Measurements from ENCODE around the gene PTPMT1.
"Not testable (repeated sequence)": the region's sequence is repeated elsewhere in the genome, so short reads cannot be mapped to it uniquely, and the experiment has no call there.

Gene PTPMT1

GRCh38 chr11:47552566-47553405 lies 12.6 kb upstream of the PTPMT1 start, which contains the start of gene CELF1:
TSS of gene CELF1 (minus strand) at chr11:47553132. CDS start at chr11:47499523, 53,609 bp downstream.
- H2AFZ ChIP-seq (ENCODE audit: low read depth, low read length) = peak within 1 kb of the TSS; percentile 94
- H3K4me1 ChIP-seq (ENCODE audit: insufficient read depth, low read length) = peaks cover 18% of the 10 kb centered on the region
- peak within 1 kb of the TSS; percentile 85 for H3K4me3 ChIP-seq (ENCODE audit: low read length)
- H3K36me3 ChIP-seq (ENCODE audit: insufficient read depth, low read length) = peaks cover 15% of the 10 kb centered on the region
- H3K27me3 ChIP-seq (ENCODE audit: insufficient read depth, low read length) = no peaks in the 10 kb centered on the region
- H3K9me3 ChIP-seq (ENCODE audit: low read length) = no peaks in the 10 kb centered on the region

DNA sequence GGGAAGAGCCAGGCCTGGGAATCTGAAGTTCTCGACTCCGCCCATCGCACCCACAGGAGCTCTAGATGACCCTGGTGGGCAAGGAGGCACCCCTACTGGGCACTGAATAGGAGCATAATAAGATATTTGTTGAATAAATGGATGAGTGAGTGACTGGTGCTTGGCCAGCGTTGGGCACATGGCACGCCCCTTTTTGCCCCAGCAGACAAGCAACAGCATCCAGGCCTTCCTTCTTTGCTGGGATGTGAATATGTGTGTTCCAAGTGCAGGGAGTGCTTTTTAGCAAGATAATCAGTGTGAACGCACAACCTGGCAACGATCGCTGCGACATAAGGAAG lies 12.0 kb upstream of the PTPMT1 start:
- peak overlapping the region; percentile 94 for H2AFZ ChIP-seq (ENCODE audit: low read depth, low read length)
- no peaks in the 10 kb centered on the region for H3K9me3 ChIP-seq (ENCODE audit: low read length)
- H3K4me1 ChIP-seq (ENCODE audit: insufficient read depth, low read length) = peaks cover 18% of the 10 kb centered on the region
- H3K27me3 ChIP-seq (ENCODE audit: insufficient read depth, low read length) = no peaks in the 10 kb centered on the region
- peak overlapping the region; percentile 85 for H3K4me3 ChIP-seq (ENCODE audit: low read length)
- H3K36me3 ChIP-seq (ENCODE audit: insufficient read depth, low read length) = peaks cover 11% of the 10 kb centered on the region

GRCh38 chr11:47557004-47557403 lies 8.4 kb upstream of the PTPMT1 start:
- not testable (repeated sequence) for H3K4me3 ChIP-seq (ENCODE audit: low read length); H3K27me3 ChIP-seq (ENCODE audit: insufficient read depth, low read length); H2AFZ ChIP-seq (ENCODE audit: low read depth, low read length); H3K4me1 ChIP-seq (ENCODE audit: insufficient read depth, low read length); H3K36me3 ChIP-seq (ENCODE audit: insufficient read depth, low read length); H3K9me3 ChIP-seq (ENCODE audit: low read length)

GRCh38 chr11:47558695-47559094 lies 6.7 kb upstream of the PTPMT1 start:
- Histone ChIP-seq H3K36me3 (ENCODE audit: insufficient read depth, low read length) (no peaks in the 10 kb centered on the region), H3K9me3 (ENCODE audit: low read length) (no peaks in the 10 kb centered on the region), H3K27me3 (ENCODE audit: insufficient read depth, low read length) (no peaks in the 10 kb centered on the region), H3K4me1 (ENCODE audit: insufficient read depth, low read length) (no peaks in the 10 kb centered on the region), H2AFZ (ENCODE audit: low read depth, low read length) (no peak overlapping the region), H3K4me3 (ENCODE audit: low read length) (no peak overlapping the region)

DNA sequence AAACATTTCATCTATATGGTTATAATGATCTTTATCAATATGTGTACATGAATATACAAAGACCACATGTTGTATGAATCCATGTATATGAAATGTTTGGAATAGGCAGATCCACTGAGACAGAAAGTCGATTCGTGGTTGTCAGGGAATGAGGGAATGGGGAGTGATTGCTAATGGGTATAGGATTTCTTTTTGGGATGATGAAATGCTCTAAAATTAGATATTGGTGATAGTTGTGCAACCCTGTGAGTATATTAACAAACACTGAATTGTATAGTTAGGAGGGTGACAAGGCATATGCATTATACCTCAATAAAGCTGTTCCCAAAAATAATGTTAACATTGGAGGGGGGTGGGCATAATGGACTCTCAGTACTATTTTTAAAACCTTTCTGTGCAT lies 5.0 kb upstream of the PTPMT1 start:
- Histone ChIP-seq H3K27me3 (ENCODE audit: insufficient read depth, low read length) (no peaks in the 10 kb centered on the region), H3K9me3 (ENCODE audit: low read length) (no peaks in the 10 kb centered on the region), H3K4me3 (ENCODE audit: low read length) (no peak overlapping the region), H3K36me3 (ENCODE audit: insufficient read depth, low read length) (no peaks in the 10 kb centered on the region), H2AFZ (ENCODE audit: low read depth, low read length) (no peak overlapping the region), H3K4me1 (ENCODE audit: insufficient read depth, low read length) (no peaks in the 10 kb centered on the region)

- not testable (repeated sequence) for H3K4me3 ChIP-seq (ENCODE audit: low read length); H3K36me3 ChIP-seq (ENCODE audit: insufficient read depth, low read length); H3K4me1 ChIP-seq (ENCODE audit: insufficient read depth, low read length); H3K27me3 ChIP-seq (ENCODE audit: insufficient read depth, low read length); H3K9me3 ChIP-seq (ENCODE audit: low read length); H2AFZ ChIP-seq (ENCODE audit: low read depth, low read length)
Measured at GRCh38 chr11:47562393-47562792, 3.0 kb upstream of the PTPMT1 start.

DNA sequence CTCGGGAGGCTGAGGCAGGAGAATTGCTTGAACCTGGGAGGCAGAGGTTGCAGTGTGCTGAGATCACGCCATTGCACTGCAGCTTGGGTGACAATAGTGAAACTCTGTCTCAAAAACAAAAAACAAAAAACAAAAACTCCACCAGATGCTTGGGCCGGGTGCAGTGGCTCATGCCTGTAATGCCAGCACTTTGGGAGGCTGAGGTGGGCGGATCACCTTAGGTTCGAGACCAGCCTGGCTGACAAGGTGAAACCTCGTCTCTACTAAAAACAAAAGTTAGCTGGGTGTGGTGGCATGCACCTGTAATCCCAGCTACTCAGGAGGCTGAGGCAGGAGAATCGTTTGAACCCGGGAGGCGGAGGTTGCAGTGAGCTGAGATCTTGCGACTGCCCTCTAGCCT lies 1.0 kb upstream of the PTPMT1 start:
- H2AFZ ChIP-seq (ENCODE audit: low read depth, low read length); H3K9me3 ChIP-seq (ENCODE audit: low read length); H3K36me3 ChIP-seq (ENCODE audit: insufficient read depth, low read length); H3K4me1 ChIP-seq (ENCODE audit: insufficient read depth, low read length); H3K27me3 ChIP-seq (ENCODE audit: insufficient read depth, low read length); H3K4me3 ChIP-seq (ENCODE audit: low read length): not testable (repeated sequence)

DNA sequence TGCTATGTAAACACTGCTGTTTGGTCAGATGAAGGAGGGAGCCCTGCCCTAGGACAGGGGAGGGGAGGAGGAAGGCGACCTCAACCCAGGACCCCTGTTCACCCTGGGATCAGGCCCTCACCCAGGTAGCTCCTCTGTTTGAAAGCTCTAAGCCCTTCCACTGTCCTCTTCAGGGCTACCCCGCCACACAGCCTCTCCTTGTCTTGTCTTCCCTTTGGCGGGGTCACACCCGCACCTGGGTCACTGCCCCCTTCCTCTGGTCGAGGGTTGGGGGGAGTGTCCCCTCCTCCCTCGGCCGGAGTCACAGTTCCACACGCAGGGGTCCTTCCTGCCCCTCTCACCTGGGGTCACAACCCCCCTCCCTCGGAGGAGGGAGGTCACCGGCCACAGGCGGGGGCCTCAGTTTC lies 463 bp upstream of the PTPMT1 start:
- Histone ChIP-seq H3K9me3 (ENCODE audit: low read length) (no peaks in the 10 kb centered on the region), H3K4me3 (ENCODE audit: low read length) (peak overlapping the region; percentile 42), H2AFZ (ENCODE audit: low read depth, low read length) (peak overlapping the region; percentile 49), H3K4me1 (ENCODE audit: insufficient read depth, low read length) (no peaks in the 10 kb centered on the region), H3K36me3 (ENCODE audit: insufficient read depth, low read length) (no peaks in the 10 kb centered on the region), H3K27me3 (ENCODE audit: insufficient read depth, low read length) (no peaks in the 10 kb centered on the region)

GRCh38 chr11:47566149-47566698 lies 825 bp downstream of the PTPMT1 start:
- Histone ChIP-seq H3K4me3 (ENCODE audit: low read length) (peak overlapping the region; percentile 42), H2AFZ (ENCODE audit: low read depth, low read length) (peak overlapping the region; percentile 49)

GRCh38 chr11:47569646-47570045 lies 4.2 kb downstream of the PTPMT1 start:
- peaks cover 30% of the 10 kb centered on the region for H3K36me3 ChIP-seq (ENCODE audit: insufficient read depth, low read length)
- H3K4me3 ChIP-seq (ENCODE audit: low read length) = no peak overlapping the region
- no peaks in the 10 kb centered on the region for H3K4me1 ChIP-seq (ENCODE audit: insufficient read depth, low read length)
- no peaks in the 10 kb centered on the region for H3K27me3 ChIP-seq (ENCODE audit: insufficient read depth, low read length)
- H3K9me3 ChIP-seq (ENCODE audit: low read length) = no peaks in the 10 kb centered on the region
- no peak overlapping the region for H2AFZ ChIP-seq (ENCODE audit: low read depth, low read length)

More at GRCh38 chr11:47566149-47566698, 825 bp downstream of the PTPMT1 start:
- Histone ChIP-seq H3K27me3 (ENCODE audit: insufficient read depth, low read length) (no peaks in the 10 kb centered on the region), H3K9me3 (ENCODE audit: low read length) (no peaks in the 10 kb centered on the region), H3K36me3 (ENCODE audit: insufficient read depth, low read length) (peaks cover 3% of the 10 kb centered on the region), H3K4me1 (ENCODE audit: insufficient read depth, low read length) (no peaks in the 10 kb centered on the region)

DNA sequence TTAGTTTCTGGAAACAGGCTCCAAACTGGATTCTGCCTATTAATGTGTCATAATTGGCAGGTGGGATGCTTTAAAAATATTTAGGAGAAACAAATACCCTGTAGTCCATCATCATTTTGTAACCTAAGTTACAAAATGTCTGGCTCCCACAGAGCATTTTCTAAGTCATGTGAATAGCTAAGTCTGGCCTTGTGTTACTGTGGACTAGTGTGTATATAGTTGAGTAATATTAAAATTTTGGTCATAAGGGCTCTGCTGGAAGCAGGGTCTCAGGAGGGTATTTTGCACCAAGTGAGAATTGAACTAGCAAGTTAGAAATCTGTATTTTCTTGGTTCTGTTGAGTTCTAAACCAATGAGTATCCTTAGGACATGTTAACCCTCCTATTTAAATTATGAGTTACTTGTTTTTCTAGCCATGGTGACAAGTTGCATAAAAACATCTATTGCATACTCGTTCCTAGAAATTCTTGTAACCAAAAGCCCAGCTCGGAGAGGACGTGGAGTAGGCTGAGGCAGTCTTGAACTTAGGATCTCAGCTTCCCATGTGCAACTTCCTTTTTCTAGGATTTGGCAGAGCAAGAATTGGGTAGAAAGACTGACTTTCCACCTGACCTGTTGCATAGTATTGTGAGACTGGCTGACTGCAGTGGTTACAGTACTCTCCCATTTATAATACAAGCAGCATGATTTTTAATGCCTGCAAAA lies 5.4 kb downstream of the PTPMT1 start:
- no peaks in the 10 kb centered on the region for H3K27me3 ChIP-seq (ENCODE audit: insufficient read depth, low read length)
- no peaks in the 10 kb centered on the region for H3K4me1 ChIP-seq (ENCODE audit: insufficient read depth, low read length)
- no peaks in the 10 kb centered on the region for H3K9me3 ChIP-seq (ENCODE audit: low read length)
- no peak overlapping the region for H2AFZ ChIP-seq (ENCODE audit: low read depth, low read length)
- no peak overlapping the region for H3K4me3 ChIP-seq (ENCODE audit: low read length)
- peaks cover 38% of the 10 kb centered on the region for H3K36me3 ChIP-seq (ENCODE audit: insufficient read depth, low read length)

GRCh38 chr11:47571357-47571729 lies 5.9 kb downstream of the PTPMT1 start:
- H3K36me3 ChIP-seq (ENCODE audit: insufficient read depth, low read length) = peaks cover 39% of the 10 kb centered on the region
- H3K27me3 ChIP-seq (ENCODE audit: insufficient read depth, low read length) = no peaks in the 10 kb centered on the region
- H2AFZ ChIP-seq (ENCODE audit: low read depth, low read length) = no peak overlapping the region
- no peak overlapping the region for H3K4me3 ChIP-seq (ENCODE audit: low read length)
- no peaks in the 10 kb centered on the region for H3K9me3 ChIP-seq (ENCODE audit: low read length)
- H3K4me1 ChIP-seq (ENCODE audit: insufficient read depth, low read length) = no peaks in the 10 kb centered on the region

DNA sequence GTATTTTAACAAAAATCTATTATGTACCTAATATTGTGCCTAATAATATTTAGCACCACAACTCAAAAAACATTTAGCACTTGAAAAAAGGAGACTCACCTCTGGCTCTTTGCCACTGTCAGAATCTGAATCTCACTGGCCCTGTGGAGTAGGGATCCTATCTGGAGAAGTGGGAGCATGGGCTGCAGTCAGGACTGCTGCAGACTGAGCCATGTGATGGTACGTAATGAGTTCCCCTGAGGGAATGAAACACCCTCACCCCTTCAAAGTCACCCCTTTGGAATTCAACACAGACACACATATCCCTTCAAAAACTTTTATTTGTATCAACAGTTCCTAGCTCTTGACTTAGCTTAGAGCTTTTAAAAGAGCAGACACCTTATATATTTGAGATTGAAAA lies 6.5 kb downstream of the PTPMT1 start:
- no peak overlapping the region for H3K4me3 ChIP-seq (ENCODE audit: low read length)
- no peaks in the 10 kb centered on the region for H3K9me3 ChIP-seq (ENCODE audit: low read length)
- no peak overlapping the region for H2AFZ ChIP-seq (ENCODE audit: low read depth, low read length)
- peaks cover under 1% of the 10 kb centered on the region for H3K4me1 ChIP-seq (ENCODE audit: insufficient read depth, low read length)
- no peaks in the 10 kb centered on the region for H3K27me3 ChIP-seq (ENCODE audit: insufficient read depth, low read length)
- peaks cover 39% of the 10 kb centered on the region for H3K36me3 ChIP-seq (ENCODE audit: insufficient read depth, low read length)
